ENCODE measurements around the gene POGLUT2.
A peak's percentile ranks its signal among the peaks of the same experiment; 100 is the strongest.
"Not testable (repeated sequence)": the region's sequence is repeated elsewhere in the genome, so short reads cannot be mapped to it uniquely, and the experiment has no call there.

Gene POGLUT2

DNA sequence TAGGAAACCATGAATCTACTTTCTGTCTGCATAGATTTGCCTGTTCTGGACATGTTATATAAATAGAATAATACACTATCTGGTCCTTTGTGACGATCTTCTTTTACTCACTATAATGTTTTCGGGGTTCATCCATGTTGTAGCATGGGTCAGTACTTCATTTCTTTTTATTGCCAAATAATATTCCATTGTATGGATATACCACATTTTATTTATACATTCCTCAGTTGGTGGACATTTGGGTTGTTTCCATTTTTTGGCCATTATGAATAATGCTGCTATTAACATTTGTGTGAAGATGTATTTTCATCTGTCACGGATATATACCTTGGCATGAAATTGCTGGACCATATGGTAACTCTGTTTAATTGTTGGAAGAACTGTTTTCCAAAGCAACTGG, 6.9 kb upstream of the POGLUT2 start:
- DNase-seq: no peak

DNA sequence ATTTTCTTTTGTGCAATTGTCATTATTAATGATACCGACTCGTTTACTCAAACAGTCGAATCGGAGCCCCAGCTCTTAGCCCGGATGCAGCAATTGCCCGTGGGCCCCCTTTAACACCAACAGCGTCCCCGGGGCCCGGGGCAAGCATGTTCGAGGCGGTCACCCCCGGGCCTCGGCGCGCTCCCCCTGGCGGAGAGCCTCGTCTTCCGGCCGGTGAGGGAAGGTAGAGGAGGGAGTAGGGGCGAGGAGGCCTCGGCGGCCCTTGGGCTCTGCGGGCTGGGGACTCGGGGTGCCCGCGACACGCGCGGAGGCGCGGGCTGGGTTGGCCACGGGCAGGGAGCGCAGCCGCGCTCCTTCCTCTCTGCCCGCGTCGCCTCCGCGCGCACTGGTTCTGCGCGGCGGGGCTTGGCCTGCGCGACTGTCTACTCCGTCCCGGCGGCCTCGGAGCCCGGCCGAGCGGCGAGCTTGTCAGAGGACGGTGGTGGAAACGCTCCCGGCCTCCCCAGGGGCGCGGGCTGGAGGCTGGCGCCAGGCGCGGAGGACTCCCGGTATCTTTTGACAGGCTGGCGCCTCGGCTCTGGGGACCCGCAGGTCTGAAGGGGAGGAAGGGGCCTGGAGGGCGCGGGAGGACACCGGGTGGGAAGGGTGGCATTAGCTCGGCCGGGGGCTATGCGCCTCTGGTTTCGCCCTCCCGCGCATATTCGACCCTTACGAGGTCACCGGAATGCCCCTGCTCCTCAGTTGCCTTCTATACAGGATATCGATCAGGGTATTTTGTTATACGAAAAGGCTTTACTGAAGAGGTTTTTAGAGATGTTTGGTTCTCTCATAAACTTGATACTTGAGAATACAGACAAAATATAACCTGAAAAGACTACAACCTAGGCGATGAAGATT, 1.6 kb upstream of the POGLUT2 start:
- peak; percentile 78 to 79 for DNase-seq

DNA sequence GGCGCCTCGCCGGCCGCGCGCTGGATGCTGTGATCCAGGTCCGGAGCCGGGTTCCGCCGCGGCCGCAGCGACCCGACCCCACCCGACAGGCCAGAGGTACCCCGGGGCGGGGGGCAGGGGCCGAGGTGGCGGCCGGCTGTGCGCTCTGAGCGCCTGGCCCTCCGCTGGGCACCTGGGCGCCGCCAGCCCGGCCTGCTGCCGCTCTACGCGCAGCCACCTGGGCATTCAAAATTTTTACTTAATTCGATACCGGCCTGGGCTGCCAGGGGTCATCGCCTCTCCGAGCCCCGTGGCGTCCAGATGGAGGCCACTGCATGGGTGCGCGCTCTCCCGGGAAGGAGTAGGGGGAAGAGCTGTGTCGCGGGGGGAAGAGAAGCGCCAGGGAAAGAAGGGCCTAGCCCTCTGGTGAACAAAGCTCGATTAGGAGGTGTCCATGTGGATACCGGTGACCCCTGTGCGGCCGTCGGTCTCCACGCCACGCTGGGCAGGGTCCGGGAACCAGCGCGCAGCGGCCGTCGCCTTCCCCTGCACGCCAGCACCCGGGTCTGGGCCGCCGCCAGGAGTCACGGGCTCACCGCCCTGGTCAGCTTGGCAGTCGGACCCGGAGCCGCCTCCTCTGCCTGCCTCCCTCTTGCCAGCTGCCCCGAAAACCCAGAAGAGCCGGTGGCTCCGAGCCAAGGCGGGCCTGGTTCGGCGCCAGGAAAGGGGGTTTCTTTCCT, 809 bp upstream of the POGLUT2 start:
- peak in 1 of 2 experiments; percentile 4 for DNase-seq

DNA sequence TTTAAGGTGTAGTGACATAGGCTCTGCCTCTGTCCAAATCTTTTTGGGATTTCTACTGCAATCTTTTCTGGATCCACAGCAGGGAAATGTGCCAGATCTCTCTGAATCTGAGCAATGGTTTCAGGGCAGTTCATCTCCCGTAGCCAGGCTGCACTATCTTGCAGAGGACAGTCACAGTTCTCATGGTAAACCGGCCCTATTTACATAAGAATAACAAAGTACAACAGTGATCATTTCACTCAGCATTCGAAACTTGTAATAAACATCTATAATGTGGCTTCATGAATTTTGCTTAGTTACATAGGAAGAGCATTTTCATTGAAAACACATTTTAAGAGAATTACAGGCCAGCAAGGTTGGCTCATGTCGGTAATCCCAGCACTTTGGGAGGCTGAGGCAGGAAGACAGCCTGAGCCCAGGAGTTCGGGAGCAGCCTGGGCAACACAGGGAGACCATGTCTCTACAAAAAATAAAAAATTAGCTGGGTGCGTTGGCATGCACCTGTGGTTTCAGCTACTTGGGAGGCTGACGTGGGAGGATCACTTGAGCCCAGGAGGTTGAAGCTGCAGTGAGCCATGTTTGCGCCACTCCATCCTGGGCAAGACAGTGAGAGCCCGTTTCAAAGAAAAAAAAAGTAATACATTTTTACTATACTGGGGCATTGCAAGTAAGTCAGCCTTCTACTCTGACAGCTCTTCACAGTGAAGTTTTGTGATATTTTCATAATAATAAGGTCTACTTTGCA, 5.0 kb downstream of the POGLUT2 start:
- DNase-seq: no peak

DNA sequence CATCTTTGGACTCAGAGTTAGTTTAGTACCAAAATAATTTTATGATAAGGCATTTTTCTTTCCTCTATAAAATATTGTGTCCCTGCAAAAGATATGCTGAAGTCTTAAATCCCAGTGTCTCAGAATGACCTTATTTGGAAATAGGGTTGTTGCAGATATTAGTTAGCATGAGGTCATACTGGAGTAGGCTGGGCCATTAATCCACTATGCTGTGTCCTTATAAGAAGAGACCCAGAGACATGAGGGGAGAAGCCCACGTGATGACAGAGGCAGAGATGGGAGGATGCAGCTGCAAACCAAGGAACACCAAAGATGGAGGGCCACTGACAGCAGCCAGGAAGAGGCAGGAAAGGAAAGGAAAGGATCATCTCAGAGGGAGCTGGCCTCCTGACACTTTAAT, 6.4 kb downstream of the POGLUT2 start:
- DNase-seq: no peak

DNA sequence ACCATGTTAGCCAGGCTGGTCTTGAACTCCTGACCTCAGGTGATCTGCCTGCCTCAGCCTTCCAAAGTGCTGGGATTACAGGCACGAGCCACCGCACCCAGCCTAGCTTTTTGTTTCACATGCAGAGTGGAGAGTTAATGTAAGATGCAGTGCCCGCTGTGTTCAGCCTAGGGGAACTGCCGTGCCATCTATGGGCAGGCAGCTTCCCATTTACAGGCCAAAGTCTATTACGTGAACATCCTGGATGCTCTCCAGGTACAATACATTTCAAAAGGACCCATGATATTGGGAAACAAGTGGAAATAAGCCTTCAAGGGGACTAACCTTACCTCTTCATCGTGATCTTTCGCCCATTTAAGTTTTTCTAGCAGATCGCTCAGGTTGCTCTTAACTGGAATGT, 10.1 kb downstream of the POGLUT2 start:
- DNase-seq: no peak

DNA sequence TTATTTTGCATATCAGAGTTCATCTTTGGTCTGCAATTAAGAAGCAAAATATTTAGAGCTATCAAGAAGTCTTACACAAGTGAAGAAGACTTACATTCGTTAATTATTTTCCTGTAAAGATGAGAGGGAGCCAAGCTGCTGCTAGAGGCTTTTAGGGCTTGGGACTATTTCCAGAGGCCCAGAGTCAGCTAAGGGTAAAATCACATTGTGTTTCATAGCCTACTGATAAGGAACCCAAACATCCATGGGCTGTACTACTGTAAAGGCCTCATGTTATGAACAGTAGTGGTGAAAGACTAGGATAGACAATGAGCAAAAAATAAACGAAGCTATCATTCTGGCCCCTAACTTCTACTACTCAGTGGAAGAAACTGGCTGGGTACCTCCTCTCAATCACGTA, 14.3 kb downstream of the POGLUT2 start:
- DNase-seq: no peak

DNA sequence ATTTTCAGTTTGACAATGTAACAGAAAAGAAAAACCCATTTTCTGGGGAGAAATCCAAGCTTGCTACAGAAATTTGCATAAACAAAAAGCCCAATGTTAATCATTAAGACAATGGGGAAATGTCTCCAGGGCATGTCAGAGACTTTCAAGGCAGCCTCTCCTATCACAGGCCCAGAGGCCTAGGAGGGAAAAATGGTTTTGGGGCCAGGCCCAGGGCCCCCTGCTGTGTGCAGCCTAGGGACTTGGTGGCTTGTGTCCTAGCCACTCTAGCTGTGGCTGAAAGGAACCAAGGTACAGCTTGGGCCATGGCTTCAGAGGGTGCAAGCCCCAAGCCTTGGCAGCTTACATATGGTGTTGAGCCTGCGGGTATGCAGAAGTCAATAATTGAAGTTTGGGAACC, 17.2 kb downstream of the POGLUT2 start:
- no peak for DNase-seq

DNA sequence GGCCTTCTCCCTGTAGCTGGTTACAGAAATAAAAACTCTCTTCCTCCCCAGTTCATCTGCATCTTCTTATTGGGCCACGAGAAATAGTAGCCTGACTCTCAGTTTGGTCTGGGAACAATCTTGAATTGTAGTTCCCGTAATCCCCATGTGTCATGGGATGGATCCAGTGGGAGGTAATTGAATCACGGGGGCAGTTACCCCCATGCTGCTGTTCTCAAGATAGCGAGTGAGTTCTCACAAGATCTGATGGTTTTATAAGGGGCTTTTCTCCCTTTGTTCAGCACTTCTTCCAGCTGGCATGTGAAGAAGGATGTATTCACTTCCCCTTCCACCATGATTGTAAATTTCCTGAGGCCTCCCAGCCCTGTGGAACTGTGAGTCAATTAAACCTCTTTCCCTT, 18.1 kb downstream of the POGLUT2 start:
- not testable (repeated sequence) for DNase-seq

DNA sequence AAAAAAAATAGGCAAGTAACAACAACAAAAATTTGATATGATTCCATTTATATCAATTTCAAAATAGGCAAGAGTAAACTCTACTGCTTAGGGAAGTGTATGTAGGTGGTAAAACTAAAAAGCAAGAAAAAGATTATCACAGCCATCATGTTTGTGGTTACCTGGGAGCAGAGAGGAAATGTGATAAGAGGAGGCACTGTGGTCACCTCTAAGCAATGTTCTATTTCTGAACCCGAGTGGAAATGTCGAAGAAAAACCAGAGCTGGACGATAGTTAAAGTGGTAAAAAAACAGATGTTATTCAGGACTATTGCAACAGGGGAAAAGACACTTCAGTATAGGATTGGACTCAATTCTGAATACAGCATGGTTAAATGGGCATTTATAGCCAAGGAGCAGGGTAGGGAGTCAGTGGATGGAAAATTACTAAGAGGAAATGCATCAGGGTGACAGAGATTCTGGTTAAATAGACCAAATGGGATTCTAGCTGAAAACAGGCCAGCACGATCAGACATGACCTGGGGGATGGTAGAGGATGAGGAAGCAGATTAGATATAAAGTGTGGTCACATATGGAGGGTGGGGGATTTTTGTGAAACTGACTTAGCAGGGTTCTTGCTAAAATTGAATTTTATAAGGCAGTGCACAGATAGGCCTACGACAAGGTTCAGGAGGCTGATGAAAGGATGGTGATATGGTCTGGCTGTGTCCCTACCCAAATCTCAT, 19.2 kb downstream of the POGLUT2 start:
- DNase-seq: no peak

DNA sequence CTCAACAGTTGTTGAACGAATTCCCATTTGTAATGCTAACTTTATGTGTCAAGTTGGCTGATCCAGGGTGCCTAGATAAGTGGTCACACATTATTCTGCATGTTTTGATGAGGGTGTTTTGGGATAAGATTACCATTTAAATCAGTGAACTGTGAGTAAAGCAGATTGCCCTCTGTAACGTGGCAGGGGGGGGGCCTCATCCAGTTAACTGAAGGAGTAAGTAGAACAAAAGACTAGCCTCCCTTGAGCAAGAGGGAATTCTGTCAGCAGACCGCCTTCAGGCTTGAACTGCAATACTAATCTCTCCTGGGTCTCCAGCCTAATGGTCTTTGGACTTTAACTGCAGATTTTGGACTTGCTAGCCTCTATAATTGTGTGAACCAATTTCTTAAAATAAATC, 21.0 kb downstream of the POGLUT2 start:
- DNase-seq: no peak

DNA sequence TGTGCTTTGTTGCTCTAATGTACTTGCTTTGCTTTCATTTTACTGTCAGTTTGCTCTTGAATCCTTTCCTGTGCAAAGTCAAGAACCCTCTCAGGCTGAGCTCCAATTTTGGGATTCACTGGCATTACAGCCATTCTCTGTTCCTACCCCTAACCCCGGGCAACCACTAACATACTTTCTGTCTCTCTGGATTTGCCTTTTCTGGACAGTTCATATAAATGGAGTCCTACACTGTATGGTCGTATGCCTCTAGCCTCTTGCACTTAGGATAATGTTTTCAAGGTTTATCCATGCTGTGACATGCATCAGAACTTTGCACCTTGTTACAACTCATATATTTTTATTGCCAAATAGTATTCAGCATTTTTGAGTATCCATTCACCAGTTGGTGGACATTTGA, 22.5 kb downstream of the POGLUT2 start:
- no peak for DNase-seq

DNA sequence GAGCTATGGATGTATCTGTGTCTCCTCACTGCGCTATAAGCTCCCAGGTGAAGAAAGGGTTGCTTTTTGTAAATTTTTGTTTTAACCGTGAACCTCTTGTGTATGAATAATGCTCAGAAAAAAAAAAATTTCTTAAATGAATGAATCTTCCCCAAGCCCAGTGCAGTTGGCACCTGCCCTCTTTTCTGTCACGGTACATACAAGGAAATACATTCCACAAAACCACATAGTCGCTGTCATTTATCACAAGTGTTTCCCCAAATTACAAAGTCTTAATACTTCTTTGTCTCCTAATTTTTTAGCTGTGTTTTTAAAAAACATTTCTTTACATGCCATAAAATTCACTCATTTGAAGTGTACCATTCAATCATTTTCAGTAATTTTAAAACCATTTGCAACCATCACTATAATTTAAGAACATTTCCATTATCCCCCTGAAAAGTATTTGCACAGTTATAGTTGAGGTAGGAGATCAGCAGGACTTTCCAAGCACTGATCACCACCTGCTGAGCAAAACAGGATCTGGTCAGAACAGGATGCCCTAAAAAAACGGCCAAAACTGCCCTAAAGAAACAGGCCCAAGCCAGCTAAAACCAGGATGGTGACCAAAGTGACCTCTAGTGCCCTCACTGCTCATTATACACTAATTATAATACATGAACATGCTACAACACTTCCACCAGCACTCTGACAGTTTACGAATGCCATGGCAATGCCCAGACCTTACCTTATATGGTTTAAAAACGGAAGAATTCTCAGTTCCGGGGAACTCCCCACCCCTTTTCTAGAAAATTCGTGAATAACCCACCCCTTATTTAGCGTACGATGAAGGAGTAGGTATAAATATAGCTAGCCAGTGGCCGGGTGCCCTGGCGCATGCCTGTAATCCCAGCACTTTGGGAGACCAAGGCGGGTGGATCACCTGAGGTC, 23.9 kb downstream of the POGLUT2 start:
- no peak for DNase-seq

DNA sequence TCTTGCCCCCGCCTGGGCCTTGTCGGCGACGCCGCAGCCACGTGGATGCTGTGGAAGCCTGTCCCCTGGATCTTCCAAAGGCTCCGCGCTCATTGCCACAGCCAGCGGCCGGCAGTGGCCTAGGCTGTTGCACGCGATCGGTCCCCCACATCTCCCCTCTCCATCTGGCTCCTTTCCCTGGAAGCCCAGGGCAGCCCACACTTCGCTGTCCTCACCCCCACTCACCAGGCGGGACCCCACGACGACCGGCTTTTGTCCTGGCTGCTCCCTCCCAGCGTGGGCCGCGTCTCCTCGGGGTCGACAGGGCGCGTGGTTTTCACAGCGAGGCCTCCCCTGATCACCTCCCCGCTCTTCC, 24.6 kb downstream of the POGLUT2 start:
- DNase-seq: no peak

DNA sequence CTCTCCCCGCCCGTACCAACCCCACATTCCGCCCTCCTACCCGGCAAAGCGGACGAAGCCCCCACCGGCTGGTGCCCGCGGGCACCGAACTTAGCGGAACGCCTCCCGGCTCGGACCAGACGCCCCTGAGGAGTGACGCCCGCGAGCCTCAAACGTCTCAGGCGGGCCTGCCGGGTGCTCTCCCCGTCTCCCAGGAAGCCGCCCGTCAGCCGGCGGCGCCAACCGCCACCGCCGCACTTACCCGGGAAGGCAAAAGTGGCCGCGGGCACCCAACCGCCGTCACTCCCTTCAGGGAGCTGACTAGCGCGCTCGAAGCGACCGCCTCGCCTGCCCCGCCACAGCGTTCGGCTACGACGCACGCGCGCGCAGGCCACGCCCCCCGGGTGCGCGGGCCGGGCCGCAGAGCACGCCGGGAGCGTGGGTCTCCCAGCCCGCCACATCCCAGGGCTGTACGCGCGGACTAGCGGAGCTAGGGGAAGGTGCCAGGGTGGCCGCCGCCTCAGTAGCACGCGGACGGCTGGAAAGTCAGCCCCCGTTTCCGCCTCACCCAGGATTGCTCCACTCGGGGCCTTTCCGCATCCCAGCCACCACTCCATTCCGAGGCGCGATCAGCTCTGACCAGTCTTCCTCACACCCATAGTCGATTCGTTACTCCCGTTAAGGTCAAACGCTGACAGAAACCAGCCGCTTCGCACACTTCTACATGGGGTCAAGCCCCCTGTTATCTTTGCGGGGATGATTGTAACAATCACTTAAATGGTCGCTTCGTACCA, 25.1 kb downstream of the POGLUT2 start, which contains the start of gene TEX30:
TSS of gene TEX30 (minus strand) at position 346 of the 773 bp plus-strand sequence. CDS start 3,760 bp downstream, outside the sequence.
- DNase-seq: peak; percentile 80 to 89

DNA sequence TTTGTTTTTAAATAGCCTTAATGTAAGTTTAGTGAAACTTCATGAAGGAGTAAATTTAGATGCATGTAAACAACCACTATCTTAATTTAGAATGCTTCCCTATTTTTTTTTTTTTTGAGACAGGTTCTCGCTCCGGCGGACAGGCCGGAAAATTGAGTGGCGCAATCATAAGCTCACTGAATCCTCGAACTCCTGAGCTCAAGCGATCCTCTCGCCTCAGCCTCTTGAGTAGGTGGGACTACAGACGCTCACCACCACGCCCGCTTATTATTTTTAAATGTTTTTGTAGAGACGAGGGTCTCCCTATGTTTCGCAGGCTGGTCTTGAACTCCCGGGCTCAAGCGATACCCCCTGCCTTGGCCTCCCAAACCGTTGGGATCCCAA, 26.7 kb downstream of the POGLUT2 start:
- no peak for DNase-seq

DNA sequence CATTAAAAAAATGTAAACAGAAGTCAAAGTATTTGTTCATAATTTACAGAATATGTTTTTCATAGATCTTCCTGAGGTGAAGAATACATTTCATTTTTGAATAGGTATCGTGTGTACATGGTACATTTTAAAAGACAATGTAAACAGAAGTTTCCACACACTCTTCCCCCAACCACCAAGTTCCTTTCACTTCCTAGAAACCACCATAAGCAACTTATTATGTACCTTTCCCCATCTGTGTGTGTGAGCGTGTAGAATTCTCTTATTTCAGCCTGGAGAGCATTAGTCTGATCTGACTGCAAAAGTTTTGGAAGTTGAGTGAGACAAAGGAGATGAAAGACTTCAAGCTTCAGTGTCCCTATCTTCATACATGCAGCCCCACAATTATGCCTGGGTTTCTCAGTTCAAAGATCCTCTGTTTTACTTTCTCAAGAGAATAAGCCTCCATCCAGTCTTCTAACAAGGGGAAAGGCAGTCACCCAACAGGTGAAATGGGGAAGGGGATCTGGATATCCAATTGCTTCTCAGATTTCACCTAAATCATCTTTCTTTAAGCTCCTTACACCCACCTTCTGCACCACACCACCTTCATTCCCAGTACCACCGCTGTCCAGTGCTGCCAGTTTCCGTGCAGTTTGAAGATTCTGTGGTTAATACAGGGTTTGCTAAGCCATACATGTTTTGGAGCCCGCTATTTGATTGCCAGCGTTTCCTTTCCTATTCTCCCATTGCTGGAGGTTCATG, 27.3 kb downstream of the POGLUT2 start:
- no peak for DNase-seq

DNA sequence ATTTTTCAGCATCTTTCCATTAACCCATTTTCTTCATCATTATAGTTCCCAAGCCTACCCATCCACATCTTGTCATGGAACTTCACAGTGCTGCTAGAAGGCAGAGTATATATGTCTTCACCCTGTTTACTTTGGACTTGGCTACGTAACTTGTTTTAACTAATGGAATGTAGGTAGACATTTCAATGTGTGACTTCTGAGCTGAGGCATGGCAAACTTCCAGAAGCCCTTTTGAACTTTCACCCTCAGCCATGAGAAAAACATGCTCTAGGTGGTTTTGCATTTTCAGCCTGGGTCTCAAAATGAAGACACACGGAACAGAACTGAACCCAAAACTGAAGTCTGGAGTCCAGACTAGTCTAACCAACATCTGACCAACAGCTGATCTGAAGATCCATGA, 28.3 kb downstream of the POGLUT2 start:
- DNase-seq: no peak

DNA sequence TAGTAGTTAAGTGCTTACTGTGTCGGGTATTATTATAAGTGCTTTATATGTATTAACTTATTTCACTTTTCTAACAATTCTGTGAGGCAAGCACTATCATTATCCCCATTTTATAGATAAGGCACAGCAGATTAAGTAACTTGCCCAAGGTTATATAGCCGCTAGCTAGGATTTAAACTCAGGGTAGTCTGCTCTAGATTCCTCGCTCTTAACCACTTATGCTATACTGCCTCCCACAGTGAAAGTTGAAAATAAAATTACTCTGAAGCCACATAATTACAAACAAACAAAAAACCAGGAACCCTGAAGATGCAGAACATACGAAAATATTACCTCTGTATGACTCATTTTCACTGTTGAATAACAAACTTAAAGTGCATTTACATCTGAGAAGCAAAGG, 29.1 kb downstream of the POGLUT2 start:
- no peak for DNase-seq

DNA sequence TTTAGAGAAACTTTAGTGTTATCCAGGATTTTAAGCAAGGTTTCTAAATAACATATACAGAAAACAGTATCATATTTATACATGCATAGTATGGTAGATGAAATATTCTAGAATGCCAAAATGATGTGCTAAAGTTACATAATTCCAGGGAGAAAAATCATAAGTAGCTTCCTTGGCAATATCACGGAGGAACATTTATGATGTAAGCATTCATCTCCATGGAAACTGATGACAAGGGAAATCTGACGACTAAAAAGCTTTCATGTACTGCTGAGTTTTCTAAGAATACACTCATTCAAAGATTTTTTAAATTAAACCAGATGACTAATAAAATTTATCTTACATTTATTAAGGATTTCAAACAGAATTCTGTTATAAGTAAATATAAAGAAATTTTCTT, 29.9 kb downstream of the POGLUT2 start:
- no peak for DNase-seq
